Kidney epithelial cell (primary cell): Measurements from ENCODE around the gene MOB3C. TPM values are rescaled to one million over a fixed set of nuclear protein-coding genes. Genes with fewer than 3 reads are reported as not detected.

Source experiments
- DNase-seq: peaks from one replicate; pipeline ENCODE4 v3.0.0-alpha.2; 2010; ENCODE audit warnings: low read depth
- H3K27me3 ChIP-seq: 2 replicates; pipeline ENCODE4 v1.6.0; 2011; ENCODE audit warnings: low read length; ENCODE audit not compliant: control insufficient read depth, insufficient read depth
- H3K36me3 ChIP-seq: 2 replicates; pipeline ENCODE4 v1.5.1; 2011; ENCODE audit warnings: low read length; ENCODE audit not compliant: control insufficient read depth, insufficient read depth
- H3K4me3 ChIP-seq: 2 replicates; pipeline ENCODE4 v1.5.1; 2011; ENCODE audit warnings: low read depth, mild to moderate bottlenecking, control low read depth, low read length
- total RNA-seq: library from RNA; depleted of rRNA; stranded (reverse); fragments of >200 nt; gene quantifications from 2 replicates; pipeline ENCODE4 v1.2.3, GENCODE V29; 2015
- TF ChIP-seq, protein P1 (sequence below): IDR thresholded peaks from 2 replicates; pipeline ENCODE4 v1.5.1; 2011; ENCODE audit warnings: mild to moderate bottlenecking, moderate library complexity, low read length, control low read depth, inconsistent platforms; ENCODE audit not compliant: insufficient read depth, poor library complexity, severe bottlenecking

The MOB3C gene
- total RNA-seq, 1 donor from 2014 or later = 9.0 TPM

DNA sequence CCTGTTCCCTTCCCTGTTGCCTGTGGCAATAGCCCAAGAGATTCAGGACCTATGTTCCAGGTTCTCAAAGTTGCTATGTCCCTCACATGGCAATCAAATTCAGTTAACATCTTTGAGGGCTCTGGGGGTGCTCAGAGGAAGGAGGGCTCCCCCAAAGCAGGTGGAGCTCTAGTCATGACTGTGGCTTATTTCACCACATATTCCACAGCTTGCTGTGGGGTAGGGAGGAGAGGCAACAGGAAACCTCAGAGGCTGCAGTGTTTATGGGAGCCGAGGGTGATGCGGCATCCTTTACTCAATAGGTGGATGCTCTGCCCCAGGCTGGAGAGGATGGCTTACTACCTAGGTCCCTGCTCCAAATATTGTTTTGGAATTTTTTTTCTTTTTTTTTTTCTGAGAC, 11.4 kb downstream of the MOB3C start:
- DNase-seq = no peak
- TF ChIP-seq, protein P1, sequence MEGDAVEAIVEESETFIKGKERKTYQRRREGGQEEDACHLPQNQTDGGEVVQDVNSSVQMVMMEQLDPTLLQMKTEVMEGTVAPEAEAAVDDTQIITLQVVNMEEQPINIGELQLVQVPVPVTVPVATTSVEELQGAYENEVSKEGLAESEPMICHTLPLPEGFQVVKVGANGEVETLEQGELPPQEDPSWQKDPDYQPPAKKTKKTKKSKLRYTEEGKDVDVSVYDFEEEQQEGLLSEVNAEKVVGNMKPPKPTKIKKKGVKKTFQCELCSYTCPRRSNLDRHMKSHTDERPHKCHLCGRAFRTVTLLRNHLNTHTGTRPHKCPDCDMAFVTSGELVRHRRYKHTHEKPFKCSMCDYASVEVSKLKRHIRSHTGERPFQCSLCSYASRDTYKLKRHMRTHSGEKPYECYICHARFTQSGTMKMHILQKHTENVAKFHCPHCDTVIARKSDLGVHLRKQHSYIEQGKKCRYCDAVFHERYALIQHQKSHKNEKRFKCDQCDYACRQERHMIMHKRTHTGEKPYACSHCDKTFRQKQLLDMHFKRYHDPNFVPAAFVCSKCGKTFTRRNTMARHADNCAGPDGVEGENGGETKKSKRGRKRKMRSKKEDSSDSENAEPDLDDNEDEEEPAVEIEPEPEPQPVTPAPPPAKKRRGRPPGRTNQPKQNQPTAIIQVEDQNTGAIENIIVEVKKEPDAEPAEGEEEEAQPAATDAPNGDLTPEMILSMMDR = no peak
- Histone ChIP-seq H3K27me3 (no peaks in the 10 kb centered on the region), H3K36me3 (no peaks in the 10 kb centered on the region), H3K4me3 (no peak overlapping the region)

DNA sequence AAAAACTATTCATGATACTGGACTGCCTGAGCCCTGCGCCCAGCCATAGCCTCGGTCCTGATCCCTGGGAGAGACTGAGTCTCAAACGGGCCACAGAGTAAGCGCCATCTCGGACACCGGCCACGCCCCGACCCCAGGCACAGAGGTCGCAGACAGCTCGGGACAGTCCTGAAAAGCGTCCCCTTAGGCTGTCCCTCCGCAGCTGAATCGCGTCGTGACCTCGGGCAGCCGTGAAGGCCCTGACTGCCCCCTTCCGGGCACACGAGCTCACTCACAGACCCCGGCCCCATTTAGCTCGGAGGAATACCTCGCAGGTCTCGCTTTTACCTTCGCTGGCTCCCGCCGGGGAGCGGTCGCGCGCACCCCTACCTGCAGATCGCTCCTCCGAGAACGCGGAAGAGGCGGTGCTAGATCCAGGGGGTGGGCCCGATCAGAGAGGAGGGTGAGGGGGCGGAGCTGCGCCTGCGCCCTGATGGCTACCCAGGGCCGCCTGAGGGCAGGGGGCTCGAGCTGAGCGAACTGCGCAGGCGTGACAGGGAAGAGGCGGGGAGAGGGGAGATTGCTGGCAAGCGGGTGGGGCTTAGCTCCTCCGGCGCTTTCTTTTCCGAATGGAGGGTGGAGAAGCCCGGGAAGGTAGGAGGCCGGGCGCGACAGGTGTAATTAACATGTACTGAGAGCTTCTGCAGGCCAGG, 12.6 kb downstream of the MOB3C start, which contains the start of gene MKNK1:
Gene MKNK1 (minus strand): TSS at position 411 of the 692 bp plus-strand sequence. CDS start 20,941 bp downstream, outside the sequence.
- peak; percentile 61 for DNase-seq
- no peaks in the 10 kb centered on the region for H3K27me3 ChIP-seq
- H3K36me3 ChIP-seq = no peaks in the 10 kb centered on the region
- H3K4me3 ChIP-seq = peak within 1 kb of the TSS; percentile 99
- TF ChIP-seq, protein P1 = peak; percentile 23

- DNase-seq = no peak
- TF ChIP-seq, protein P1 = no peak
- H3K36me3 ChIP-seq = no peaks in the 10 kb centered on the region
- H3K4me3 ChIP-seq = peak overlapping the region; percentile 99
- H3K27me3 ChIP-seq = no peaks in the 10 kb centered on the region
These were observed 13.1 kb downstream of the MOB3C start for GRCh38 chr1:46603481-46603857.

- no peak for DNase-seq
- Histone ChIP-seq H3K4me3 (no peak overlapping the region), H3K36me3 (no peaks in the 10 kb centered on the region), H3K27me3 (no peaks in the 10 kb centered on the region)
- TF ChIP-seq, protein P1 = no peak
These were observed 15.2 kb downstream of the MOB3C start for GRCh38 chr1:46601257-46602007.

DNA sequence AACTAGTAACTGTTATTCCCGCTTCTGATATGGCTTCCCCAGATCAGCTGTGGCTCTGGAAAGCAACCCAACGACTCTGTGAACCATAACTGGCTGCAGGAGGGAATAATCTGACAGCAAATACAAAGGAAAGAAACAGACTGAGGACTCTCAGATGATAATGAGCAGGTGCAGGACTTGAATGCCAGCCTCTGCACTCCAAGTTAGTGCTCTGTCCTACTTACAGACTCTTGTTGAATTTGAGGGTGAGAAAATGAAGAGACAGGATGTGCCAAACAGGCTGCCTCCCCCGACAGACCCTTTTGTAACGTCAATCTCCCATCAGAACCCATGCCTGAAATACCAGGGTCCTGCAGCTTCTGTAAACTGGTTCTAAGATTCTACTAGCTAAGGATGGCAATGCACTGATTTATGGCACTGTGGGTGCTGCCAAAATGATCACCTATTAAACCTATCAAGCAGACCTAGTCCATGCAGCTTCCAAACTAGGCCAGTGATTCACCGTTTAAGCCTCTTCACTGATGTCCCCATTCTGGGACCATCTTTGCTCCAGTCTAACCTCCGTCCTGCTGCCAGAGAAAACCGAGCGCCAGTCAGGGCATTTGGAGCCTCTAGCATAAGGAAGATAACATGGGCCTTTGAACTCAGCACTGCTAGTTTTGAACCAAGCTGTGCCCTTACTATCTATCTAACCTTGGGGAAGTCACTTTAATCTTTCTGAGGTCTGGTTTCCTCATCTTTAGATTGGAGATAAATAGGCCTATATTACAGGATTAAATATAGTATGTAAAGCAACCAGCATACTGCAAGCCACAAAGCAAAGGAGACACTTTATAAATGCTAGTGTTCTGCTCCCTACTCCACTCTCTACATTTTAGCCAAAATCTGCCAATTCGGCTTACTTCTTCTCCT, 17.3 kb downstream of the MOB3C start:
- TF ChIP-seq, protein P1 = no peak
- Histone ChIP-seq H3K36me3 (no peaks in the 10 kb centered on the region), H3K27me3 (no peaks in the 10 kb centered on the region), H3K4me3 (no peak overlapping the region)
- no peak for DNase-seq
